B cell (primary cell): Measurements from ENCODE around the gene CHAF1A. TPM values are rescaled to one million over a fixed set of nuclear protein-coding genes. Genes with fewer than 3 reads are reported as not detected.

Source experiments
- ATAC-seq: fragments of 200-7000 bp; cut with Tn5 transposase; one replicate; pipeline ENCODE4 v1.10.0; 2021; ENCODE audit warnings: low read depth, mild to moderate bottlenecking, moderate number of reproducible peaks, moderate library complexity
- CTCF ChIA-PET: fragments of 350-600 bp; sonication (Branson Sonifier 250); formaldehyde crosslinking; loops from one replicate; lab custom pipeline; 2021; ENCODE audit warnings: antibody characterized with exemption, inconsistent platforms; lab: Charles Lee
- POLR2A ChIA-PET: fragments of 350-600 bp; sonication (Branson Sonifier 250); formaldehyde crosslinking; loops from one replicate; lab custom pipeline; 2021; ENCODE audit warnings: antibody characterized with exemption; lab: Charles Lee
- DNase-seq: peaks from one replicate; pipeline ENCODE4 v3.0.0; 2013
- H2AFZ ChIP-seq: 2 replicates; pipeline ENCODE4 v1.6.1; 2012; ENCODE audit warnings: mild to moderate bottlenecking, low read depth, low read length; ENCODE audit not compliant: insufficient read depth, poor library complexity, severe bottlenecking
- H3K27ac ChIP-seq, 2 donors: 1 replicate in 1 of 2; 2 replicates in 1 of 2; pipeline ENCODE4 v1.5.1; 2012 to 2013; ENCODE audit warnings: low read length in 2 of 2, mild to moderate bottlenecking in 2 of 2, moderate library complexity in 1 of 2
- H3K27me3 ChIP-seq, 4 experiments: fragments of 200-600 bp in 1 of 4; sonication (generic) in 1 of 4; replicated peaks in 1 of 4; 1 replicate in 2 of 4; 2 replicates in 2 of 4; pipeline versions ENCODE4 v1.6.1 to v1.7.0; 2013 to 2016; ENCODE audit warnings: low read length in 3 of 4, mild to moderate bottlenecking in 2 of 4, mixed read lengths in 1 of 4, moderate library complexity in 1 of 4; ENCODE audit not compliant: insufficient read depth in 4 of 4, control insufficient read depth in 3 of 4; ENCODE audit errors: control extremely low read depth in 1 of 4
- H3K36me3 ChIP-seq, 2 experiments: replicated peaks in 1 of 2; 1 replicate in 1 of 2; 2 replicates in 1 of 2; pipeline versions ENCODE4 v1.6.1 to v1.7.1; 2013; ENCODE audit warnings: low read length in 1 of 2; ENCODE audit not compliant: insufficient read depth in 2 of 2, control insufficient read depth in 1 of 2; ENCODE audit errors: control extremely low read depth in 1 of 2, extremely low read depth in 1 of 2
- H3K4me1 ChIP-seq, 2 donors: fragments of 200-600 bp in 1 of 2; sonication (generic) in 1 of 2; 1 replicate in 1 of 2; 2 replicates in 1 of 2; pipeline versions ENCODE4 v1.5.1 to v1.6.1; 2013 to 2017; ENCODE audit warnings: low read length in 2 of 2; ENCODE audit not compliant: control insufficient read depth in 2 of 2, insufficient read depth in 2 of 2
- H3K4me2 ChIP-seq: replicated peaks from 2 replicates; pipeline ENCODE3; 2012; ENCODE audit warnings: mild to moderate bottlenecking, low read depth, low read length; ENCODE audit not compliant: poor library complexity, severe bottlenecking
- H3K4me3 ChIP-seq, 5 experiments: fragments of 200-600 bp in 1 of 5; sonication (generic) in 1 of 5; 1 replicate in 3 of 5; 2 replicates in 2 of 5; pipeline versions ENCODE4 v1.5.1 to v1.7.0; 2011 to 2016; ENCODE audit warnings: low read length in 4 of 5, mild to moderate bottlenecking in 4 of 5, low read depth in 2 of 5, control low read depth in 1 of 5, moderate library complexity in 1 of 5; ENCODE audit not compliant: insufficient read depth in 1 of 5; ENCODE audit errors: control extremely low read depth in 1 of 5, extremely low read depth in 1 of 5
- H3K79me2 ChIP-seq: fragments of 200-600 bp; sonication (generic); one replicate; pipeline ENCODE4 v1.6.0; 2016; ENCODE audit warnings: low read length; ENCODE audit not compliant: control insufficient read depth, insufficient read depth
- H3K9ac ChIP-seq: fragments of 200-600 bp; sonication (generic); 2 replicates; pipeline ENCODE4 v1.6.1; 2017; ENCODE audit warnings: mild to moderate bottlenecking, low read length, moderate library complexity
- H3K9me3 ChIP-seq, 3 donors: one replicate each; pipeline versions ENCODE4 v1.6.1 to v1.7.1; 2013; ENCODE audit warnings: low read length in 2 of 3; ENCODE audit not compliant: control insufficient read depth in 2 of 3, insufficient read depth in 1 of 3; ENCODE audit errors: control extremely low read depth in 1 of 3
- H4K20me1 ChIP-seq: 2 replicates; pipeline ENCODE4 v1.6.0; 2012; ENCODE audit warnings: mild to moderate bottlenecking, low read length; ENCODE audit not compliant: insufficient read depth, control insufficient read depth, poor library complexity, severe bottlenecking
- H3K27ac Mint-ChIP-seq: one replicate; pipeline ENCODE4 v1.8.0; 2021; ENCODE audit warnings: mixed read lengths
- H3K27me3 Mint-ChIP-seq: one replicate; pipeline ENCODE4 v1.8.0; 2021; ENCODE audit warnings: mixed read lengths
- H3K4me1 Mint-ChIP-seq: one replicate; pipeline ENCODE4 v1.8.0; 2021; ENCODE audit warnings: mixed read lengths
- H3K4me3 Mint-ChIP-seq: one replicate; pipeline ENCODE4 v1.8.0; 2021; ENCODE audit warnings: mixed read lengths
- H3K9me3 Mint-ChIP-seq: one replicate; pipeline ENCODE4 v1.8.0; 2022; ENCODE audit warnings: mixed read lengths; ENCODE audit not compliant: insufficient read depth
- EZH2 ChIP-seq: IDR thresholded peaks from 2 replicates; pipeline ENCODE4 v1.6.1; 2012; ENCODE audit warnings: borderline replicate concordance, low read depth, mild to moderate bottlenecking, moderate library complexity, low read length; ENCODE audit not compliant: insufficient read depth, poor library complexity, severe bottlenecking
- WGBS: methylation state at CpG from one replicate; pipeline ENCODE4 v1.1.5; 2013; ENCODE audit warnings: missing lambda C conversion rate; ENCODE audit not compliant: insufficient coverage; 5-methylcytosine and 5-hydroxymethylcytosine counted together
- intact Hi-C: fragments of 100-400 bp; cut with micrococcal nuclease; formaldehyde crosslinking; loops from one replicate; pipeline ENCODE4 v1.10.0; 2022
- polyA plus RNA-seq: library from polyadenylated mRNA; depleted of rRNA; stranded (reverse); fragments of >200 nt; gene quantifications from 2 replicates; pipeline ENCODE4 v1.2.3, GENCODE V29; 2012
- total RNA-seq, 2 donors: library from RNA; stranded (reverse); fragments of 120-200 nt in 1 of 2; gene quantifications; 1 replicate in 1 of 2; 2 replicates in 1 of 2; pipeline versions ENCODE4 v1.2.3 to v1.2.4, GENCODE V29; 2013 to 2022
- TF ChIP-seq, protein P1 (sequence below): fragments of 200-600 bp; IDR thresholded peaks from one replicate; pipeline ENCODE4 v1.8.0; 2022; ENCODE audit warnings: antibody characterized with exemption, mild to moderate bottlenecking

CHAF1A gene
- total and polyA plus RNA-seq, 2 donors (not counting 1 experiment from before 2014, with no cell fraction given): 15.1 to 19.7 TPM

- H3K9me3 ChIP-seq: no peaks in the 10 kb centered on the region
- intact Hi-C loops: no loop called here
- H3K27ac ChIP-seq: no peak overlapping the region
- H2AFZ ChIP-seq: no peak overlapping the region
- H3K36me3 ChIP-seq: peaks cover 1 to 74% of the 10 kb centered on the region in 2 experiments
- no peaks in the 10 kb centered on the region for H3K79me2 ChIP-seq
- no peak overlapping the region for H3K4me3 ChIP-seq
- no peaks in the 10 kb centered on the region for H3K9me3 Mint-ChIP-seq
- CTCF ChIA-PET: interaction anchor here (1.1 kb wide), 1 partner anchor 76 kb away, joined by 3 read pairs; no protein-coding TSS in a partner anchor
- H3K4me3 Mint-ChIP-seq: no peak overlapping the region
- no peaks in the 10 kb centered on the region for H3K27me3 ChIP-seq
- DNase-seq (no peak), ATAC-seq (no peak)
- POLR2A ChIA-PET: interaction anchor here (0.6 kb wide), 1 partner anchor 56 kb away, joined by 3 read pairs; no protein-coding TSS in a partner anchor
- no peak for TF ChIP-seq EZH2
- TF ChIP-seq, protein P1, sequence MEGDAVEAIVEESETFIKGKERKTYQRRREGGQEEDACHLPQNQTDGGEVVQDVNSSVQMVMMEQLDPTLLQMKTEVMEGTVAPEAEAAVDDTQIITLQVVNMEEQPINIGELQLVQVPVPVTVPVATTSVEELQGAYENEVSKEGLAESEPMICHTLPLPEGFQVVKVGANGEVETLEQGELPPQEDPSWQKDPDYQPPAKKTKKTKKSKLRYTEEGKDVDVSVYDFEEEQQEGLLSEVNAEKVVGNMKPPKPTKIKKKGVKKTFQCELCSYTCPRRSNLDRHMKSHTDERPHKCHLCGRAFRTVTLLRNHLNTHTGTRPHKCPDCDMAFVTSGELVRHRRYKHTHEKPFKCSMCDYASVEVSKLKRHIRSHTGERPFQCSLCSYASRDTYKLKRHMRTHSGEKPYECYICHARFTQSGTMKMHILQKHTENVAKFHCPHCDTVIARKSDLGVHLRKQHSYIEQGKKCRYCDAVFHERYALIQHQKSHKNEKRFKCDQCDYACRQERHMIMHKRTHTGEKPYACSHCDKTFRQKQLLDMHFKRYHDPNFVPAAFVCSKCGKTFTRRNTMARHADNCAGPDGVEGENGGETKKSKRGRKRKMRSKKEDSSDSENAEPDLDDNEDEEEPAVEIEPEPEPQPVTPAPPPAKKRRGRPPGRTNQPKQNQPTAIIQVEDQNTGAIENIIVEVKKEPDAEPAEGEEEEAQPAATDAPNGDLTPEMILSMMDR: no peak
- H3K4me1 Mint-ChIP-seq: no peaks in the 10 kb centered on the region
- no peaks in the 10 kb centered on the region for H3K27me3 Mint-ChIP-seq
- no peak overlapping the region for H3K9ac ChIP-seq
- 93% methylated on average over 23 of the region's 24 CpGs for WGBS
- no peak overlapping the region for H3K4me2 ChIP-seq
- peaks cover 17% of the 10 kb centered on the region for H4K20me1 ChIP-seq
- H3K27ac Mint-ChIP-seq: no peak overlapping the region
- no peaks in the 10 kb centered on the region for H3K4me1 ChIP-seq
These were observed 46.7 kb downstream of the CHAF1A start for GRCh38 chr19:4449022-4449638.

GRCh38 chr19:4449639-4450028, 47.2 kb downstream of the CHAF1A start:
- H3K4me3 Mint-ChIP-seq: no peak overlapping the region
- CTCF ChIA-PET: interaction anchor here (1.1 kb wide), 1 partner anchor 76 kb away, joined by 3 read pairs; no protein-coding TSS in a partner anchor
- no peak for TF ChIP-seq EZH2
- TF ChIP-seq, protein P1: no peak
- WGBS: 100% methylated on average over 8 of the region's 9 CpGs
- POLR2A ChIA-PET: interaction anchor here (0.6 kb wide), 1 partner anchor 57 kb away, joined by 3 read pairs; no protein-coding TSS in a partner anchor
- Histone ChIP-seq H3K27ac (no peak overlapping the region), H3K9me3 (no peaks in the 10 kb centered on the region), H3K27me3 (no peaks in the 10 kb centered on the region), H2AFZ (no peak overlapping the region), H3K4me3 (no peak overlapping the region), H3K4me1 (no peaks in the 10 kb centered on the region), H3K4me2 (no peak overlapping the region), H3K9ac (no peak overlapping the region), H3K79me2 (no peaks in the 10 kb centered on the region), H4K20me1 (peaks cover 22% of the 10 kb centered on the region), H3K36me3 (peaks cover 1 to 70% of the 10 kb centered on the region in 2 experiments)
- intact Hi-C loops: no loop called here
- no peak for DNase-seq
- no peak overlapping the region for H3K27ac Mint-ChIP-seq
- H3K27me3 Mint-ChIP-seq: no peaks in the 10 kb centered on the region
- no peaks in the 10 kb centered on the region for H3K4me1 Mint-ChIP-seq
- H3K9me3 Mint-ChIP-seq: no peaks in the 10 kb centered on the region
- no peak for ATAC-seq
